Measurements from ENCODE around the gene HSPA9. TPM values are rescaled to one million over a fixed set of nuclear protein-coding genes. Genes with fewer than 3 reads are reported as not detected.

Gene HSPA9
- polyA plus RNA-seq, 1 donor (not counting 4 experiments of a cell fraction or from before 2014, with no cell fraction given): 195 TPM

- FAIRE-seq (no peak), DNase-seq (ENCODE audit: low read depth, low spot score) (no peak)
- no peak overlapping the region for H3K4me3 ChIP-seq (ENCODE audit: control insufficient read depth in 2 of 3, extremely low read depth in 1 of 3, insufficient read depth in 2 of 3, low read depth in 1 of 3, low read length in 3 of 3)
- no peaks in the 10 kb centered on the region for H3K27me3 ChIP-seq (ENCODE audit: control insufficient read depth, extremely low read depth, insufficient read depth, low read length)
- H3K9me3 ChIP-seq (ENCODE audit: control insufficient read depth, low read depth, low read length): no peaks in the 10 kb centered on the region
- H2AFZ ChIP-seq (ENCODE audit: control insufficient read depth, low read length): no peak overlapping the region
- dilution Hi-C loops (cut with MboI; ENCODE audit: extremely low pct_ligation_motif_present, low sequenced_read_pairs): no loop called here
- no peak overlapping the region for H3K27ac ChIP-seq (ENCODE audit: control insufficient read depth, insufficient read depth, low read length)
- H3K9ac ChIP-seq (ENCODE audit: control insufficient read depth, extremely low read depth, insufficient read depth, low read length): no peak overlapping the region
- no peak overlapping the region for H3K4me2 ChIP-seq (ENCODE audit: control insufficient read depth, extremely low read depth, insufficient read depth, low read depth, low read length)
- no peaks in the 10 kb centered on the region for H4K20me1 ChIP-seq (ENCODE audit: control insufficient read depth, extremely low read depth, insufficient read depth, low read length)
- H3K9me1 ChIP-seq (ENCODE audit: control insufficient read depth, extremely low read depth, insufficient read depth, low read length): no peaks in the 10 kb centered on the region
- H3K4me1 ChIP-seq (ENCODE audit: control insufficient read depth, extremely low read depth, insufficient read depth, low read length): no peaks in the 10 kb centered on the region
- H3K36me3 ChIP-seq (ENCODE audit: control insufficient read depth in 2 of 2, extremely low read depth in 1 of 2, insufficient read depth in 2 of 2, low read length in 2 of 2): no peaks in the 10 kb centered on the region
- no peak for TF ChIP-seq EZH2 (IDR thresholded peaks at IDR 0.05; ENCODE audit: low read length)
- no peak for TF ChIP-seq CTCF (optimal IDR thresholded peaks at IDR 0.05 in 1 of 3, IDR thresholded peaks at IDR 0.05 in 1 of 3, conservative IDR thresholded peaks at IDR 0.05 in 1 of 3; ENCODE audit: extremely low read depth in 1 of 3, insufficient read depth in 2 of 3, low read length in 3 of 3)
- no peaks in the 10 kb centered on the region for H3K79me2 ChIP-seq (ENCODE audit: control insufficient read depth, insufficient read depth, low read length)
These were observed 13.0 kb upstream of the HSPA9 start for GRCh38 chr5:138588013-138588788.

GRCh38 chr5:138585157-138585556 is 10.0 kb upstream of the HSPA9 start:
- H3K9me1 ChIP-seq (ENCODE audit: control insufficient read depth, extremely low read depth, insufficient read depth, low read length): no peaks in the 10 kb centered on the region
- no peaks in the 10 kb centered on the region for H3K9me3 ChIP-seq (ENCODE audit: control insufficient read depth, low read depth, low read length)
- FAIRE-seq (no peak), DNase-seq (ENCODE audit: low read depth, low spot score) (no peak)
- H3K27ac ChIP-seq (ENCODE audit: control insufficient read depth, insufficient read depth, low read length): no peak overlapping the region
- H3K36me3 ChIP-seq (ENCODE audit: control insufficient read depth in 2 of 2, extremely low read depth in 1 of 2, insufficient read depth in 2 of 2, low read length in 2 of 2): no peaks in the 10 kb centered on the region
- no peaks in the 10 kb centered on the region for H4K20me1 ChIP-seq (ENCODE audit: control insufficient read depth, extremely low read depth, insufficient read depth, low read length)
- no peak overlapping the region for H3K4me2 ChIP-seq (ENCODE audit: control insufficient read depth, extremely low read depth, insufficient read depth, low read depth, low read length)
- no peak for TF ChIP-seq EZH2 (IDR thresholded peaks at IDR 0.05; ENCODE audit: low read length)
- dilution Hi-C loops (cut with MboI; ENCODE audit: extremely low pct_ligation_motif_present, low sequenced_read_pairs): no loop called here
- no peak overlapping the region for H3K4me3 ChIP-seq (ENCODE audit: control insufficient read depth in 2 of 3, extremely low read depth in 1 of 3, insufficient read depth in 2 of 3, low read depth in 1 of 3, low read length in 3 of 3)
- H3K4me1 ChIP-seq (ENCODE audit: control insufficient read depth, extremely low read depth, insufficient read depth, low read length): no peaks in the 10 kb centered on the region
- H2AFZ ChIP-seq (ENCODE audit: control insufficient read depth, low read length): no peak overlapping the region
- no peaks in the 10 kb centered on the region for H3K27me3 ChIP-seq (ENCODE audit: control insufficient read depth, extremely low read depth, insufficient read depth, low read length)
- no peaks in the 10 kb centered on the region for H3K79me2 ChIP-seq (ENCODE audit: control insufficient read depth, insufficient read depth, low read length)
- no peak overlapping the region for H3K9ac ChIP-seq (ENCODE audit: control insufficient read depth, extremely low read depth, insufficient read depth, low read length)
